ENCODE data around the gene INS.

DNA sequence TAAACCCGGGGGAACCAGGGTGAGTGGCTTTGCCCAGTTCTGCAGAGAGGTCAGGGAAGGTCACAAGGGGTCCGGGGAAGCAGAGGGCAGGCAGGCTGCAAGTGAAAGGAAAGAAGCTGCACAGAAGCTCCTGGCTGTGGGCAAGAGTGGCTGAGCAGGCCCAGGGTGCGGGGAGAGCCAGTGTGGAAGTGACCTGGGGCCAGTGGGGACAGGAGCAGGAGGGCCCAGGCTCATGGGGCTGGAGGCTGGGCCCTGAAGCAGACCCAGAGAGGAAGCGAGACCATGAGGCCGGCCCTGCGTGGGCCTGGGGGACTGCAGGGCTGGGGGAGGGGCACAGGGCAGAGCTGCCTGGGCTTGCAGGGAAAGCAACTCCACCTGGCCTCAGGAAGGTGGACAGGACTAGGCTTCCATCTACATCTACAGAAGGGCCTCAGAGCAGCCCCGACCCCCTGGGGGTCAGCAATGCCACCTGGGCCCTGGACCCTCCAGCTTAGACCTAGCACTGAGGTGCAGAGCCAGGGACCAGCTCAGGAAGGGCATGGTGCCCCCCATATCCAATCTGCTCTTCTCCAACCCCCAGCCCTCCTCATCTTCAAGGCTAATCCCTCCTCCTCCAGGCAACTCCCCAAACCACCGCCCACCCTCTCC is 33.4 kb downstream of the INS start:
- TF ChIP-seq, protein P1, sequence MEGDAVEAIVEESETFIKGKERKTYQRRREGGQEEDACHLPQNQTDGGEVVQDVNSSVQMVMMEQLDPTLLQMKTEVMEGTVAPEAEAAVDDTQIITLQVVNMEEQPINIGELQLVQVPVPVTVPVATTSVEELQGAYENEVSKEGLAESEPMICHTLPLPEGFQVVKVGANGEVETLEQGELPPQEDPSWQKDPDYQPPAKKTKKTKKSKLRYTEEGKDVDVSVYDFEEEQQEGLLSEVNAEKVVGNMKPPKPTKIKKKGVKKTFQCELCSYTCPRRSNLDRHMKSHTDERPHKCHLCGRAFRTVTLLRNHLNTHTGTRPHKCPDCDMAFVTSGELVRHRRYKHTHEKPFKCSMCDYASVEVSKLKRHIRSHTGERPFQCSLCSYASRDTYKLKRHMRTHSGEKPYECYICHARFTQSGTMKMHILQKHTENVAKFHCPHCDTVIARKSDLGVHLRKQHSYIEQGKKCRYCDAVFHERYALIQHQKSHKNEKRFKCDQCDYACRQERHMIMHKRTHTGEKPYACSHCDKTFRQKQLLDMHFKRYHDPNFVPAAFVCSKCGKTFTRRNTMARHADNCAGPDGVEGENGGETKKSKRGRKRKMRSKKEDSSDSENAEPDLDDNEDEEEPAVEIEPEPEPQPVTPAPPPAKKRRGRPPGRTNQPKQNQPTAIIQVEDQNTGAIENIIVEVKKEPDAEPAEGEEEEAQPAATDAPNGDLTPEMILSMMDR (IDR thresholded peaks at IDR 0.05), result no peak
- TF ChIP-seq POLR2AphosphoS5 (IDR thresholded peaks at IDR 0.05) (no peak), EP300 (IDR thresholded peaks at IDR 0.05) (no peak)

Measured in upper lobe of left lung (tissue), 4 donors.